GM19328 (cell line): Measurements from ENCODE around the gene COL21A1.
"Not testable (repeated sequence)": the region's sequence is repeated elsewhere in the genome, so short reads cannot be mapped to it uniquely, and the experiment has no call there.

Source experiments
- ATAC-seq: cut with Tn5 transposase; IDR thresholded peaks from one replicate; pipeline ENCODE4 v1.9.1; 2021; ENCODE audit warnings: mild to moderate bottlenecking, moderate library complexity; ENCODE audit not compliant: unreplicated experiment

The COL21A1 gene

GRCh38 chr6:56246881-56247653, at the start of gene COL21A1:
TSS of gene COL21A1 (minus strand) at chr6:56247580. CDS start at chr6:56182618, 64,962 bp downstream.
- no peak for ATAC-seq

GRCh38 chr6:56293781-56294180, 46.4 kb upstream of the COL21A1 start:
- ATAC-seq = no peak

- no peak for ATAC-seq
Observed at GRCh38 chr6:56292505-56293181, 45.3 kb upstream of the COL21A1 start.

- no peak for ATAC-seq
Observed at GRCh38 chr6:56291302-56291917, 44.0 kb upstream of the COL21A1 start.

- ATAC-seq = no peak
Observed at GRCh38 chr6:56289721-56290120, 42.3 kb upstream of the COL21A1 start.

GRCh38 chr6:56288347-56288746, 41.0 kb upstream of the COL21A1 start:
- ATAC-seq = no peak

- ATAC-seq = no peak
Observed at GRCh38 chr6:56282391-56282790, 35.0 kb upstream of the COL21A1 start.

GRCh38 chr6:56280126-56280525, 32.7 kb upstream of the COL21A1 start:
- ATAC-seq = no peak

GRCh38 chr6:56279331-56280080, 32.1 kb upstream of the COL21A1 start:
- ATAC-seq = no peak

GRCh38 chr6:56278171-56278591, 30.8 kb upstream of the COL21A1 start:
- ATAC-seq = no peak

GRCh38 chr6:56270812-56271441, 23.5 kb upstream of the COL21A1 start:
- ATAC-seq = no peak

GRCh38 chr6:56268266-56268665, 20.9 kb upstream of the COL21A1 start:
- no peak for ATAC-seq

GRCh38 chr6:56266011-56266410, 18.6 kb upstream of the COL21A1 start:
- no peak for ATAC-seq

GRCh38 chr6:56263596-56264315, 16.4 kb upstream of the COL21A1 start:
- ATAC-seq = no peak

- ATAC-seq = not testable (repeated sequence)
Observed at GRCh38 chr6:56260593-56260992, 13.2 kb upstream of the COL21A1 start.

- no peak for ATAC-seq
Observed at GRCh38 chr6:56259234-56260077, 12.1 kb upstream of the COL21A1 start.

- ATAC-seq = no peak
Observed at GRCh38 chr6:56255349-56255748, 8.0 kb upstream of the COL21A1 start.

- no peak for ATAC-seq
Observed at GRCh38 chr6:56250266-56250665, 2.9 kb upstream of the COL21A1 start.

GRCh38 chr6:56247654-56248122, 308 bp upstream of the COL21A1 start:
- ATAC-seq = no peak
